ENCODE data around the gene SIX1. TPM values are rescaled to one million over a fixed set of nuclear protein-coding genes. Genes with fewer than 3 reads are reported as not detected.

The SIX1 gene
- total RNA-seq, 1 experiment from 2014 or later, result 15.2 TPM

DNA sequence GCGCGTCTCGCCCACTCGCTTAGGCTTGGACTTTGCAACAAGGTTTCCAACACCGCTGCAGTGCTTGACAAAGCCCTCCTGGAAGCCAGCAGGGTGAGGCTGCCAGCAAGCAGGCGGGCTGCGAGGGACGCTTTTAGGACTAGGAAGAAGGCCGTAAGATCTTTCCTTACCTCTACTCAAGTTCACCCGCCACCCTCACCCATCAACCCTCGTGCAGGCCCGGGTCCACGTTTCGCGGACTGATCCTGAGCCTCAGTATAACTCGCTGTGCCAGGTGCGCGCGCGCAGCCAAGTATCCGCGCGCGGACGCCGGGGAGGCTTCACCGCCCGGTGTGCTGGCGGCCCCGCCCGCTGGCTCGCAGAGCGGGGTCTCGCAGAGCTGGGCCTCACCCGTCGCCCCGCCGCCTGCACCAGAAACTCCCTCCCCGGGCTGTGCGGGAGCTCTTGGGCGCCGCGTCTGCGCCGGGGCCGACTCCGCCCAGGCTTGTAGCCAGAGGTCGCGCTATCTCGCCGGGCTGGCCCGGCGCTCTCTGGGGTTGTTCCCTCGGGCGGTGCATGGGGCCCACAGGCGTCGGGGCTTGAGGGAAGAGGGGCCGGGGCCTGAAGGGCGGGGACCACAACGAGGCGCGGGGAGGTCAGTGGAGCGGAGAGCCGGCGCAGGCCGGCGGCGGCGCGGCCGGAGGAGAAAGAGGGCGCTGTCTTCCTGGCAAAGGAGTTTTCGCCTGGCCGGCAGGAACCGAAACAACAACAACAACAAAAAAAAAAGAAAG is 7.6 kb upstream of the SIX1 start:
- in situ Hi-C loops (cut with HindIII; ENCODE audit: low pct_unique_long_range_greater_than_20kb, low sequenced_read_pairs), result no loop called here

DNA sequence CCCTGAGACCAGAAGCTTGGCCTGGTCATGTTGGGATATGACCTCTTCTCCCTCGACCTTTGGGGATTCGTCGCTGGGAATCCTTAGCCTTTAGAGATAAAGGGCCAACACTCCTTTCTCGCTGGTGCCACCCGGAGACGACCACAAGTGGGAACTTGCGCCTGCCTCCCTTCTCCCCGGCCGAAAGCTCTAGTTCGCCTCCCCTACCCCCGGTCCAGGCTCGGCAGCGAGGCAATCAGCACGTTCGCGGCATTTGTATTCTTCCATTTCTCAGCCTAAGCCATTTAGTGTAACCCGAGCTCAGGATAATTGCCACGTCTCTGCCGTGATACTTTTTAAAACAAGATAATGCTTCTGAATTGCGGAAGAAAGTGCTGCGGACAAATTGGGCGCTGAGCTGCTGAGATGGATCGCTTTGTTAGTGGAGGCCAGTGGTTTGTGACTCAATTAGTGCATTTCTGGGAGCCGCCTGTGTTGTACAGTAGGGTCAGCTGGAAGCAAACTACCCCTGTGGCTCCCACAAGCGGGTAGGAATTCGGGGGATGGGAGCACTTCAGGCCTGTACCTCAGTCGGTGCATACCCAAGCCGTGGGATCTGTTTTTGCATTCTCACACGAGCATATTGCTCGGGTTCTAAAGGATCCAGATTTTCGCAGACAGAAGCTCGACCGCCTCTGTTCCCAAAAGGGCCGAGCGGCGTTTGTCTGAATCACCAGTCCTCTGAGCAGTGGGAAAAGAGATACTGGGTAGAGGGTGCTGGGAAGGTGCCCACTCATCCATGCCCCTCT is 6.8 kb upstream of the SIX1 start:
- in situ Hi-C loops (cut with HindIII; ENCODE audit: low pct_unique_long_range_greater_than_20kb, low sequenced_read_pairs), result no loop called here
- no peak for DNase-seq (ENCODE audit: low read depth)

More for the DNA sequence above, 7.6 kb upstream of the SIX1 start:
- peak; percentile 79 for DNase-seq (ENCODE audit: low read depth)

DNA sequence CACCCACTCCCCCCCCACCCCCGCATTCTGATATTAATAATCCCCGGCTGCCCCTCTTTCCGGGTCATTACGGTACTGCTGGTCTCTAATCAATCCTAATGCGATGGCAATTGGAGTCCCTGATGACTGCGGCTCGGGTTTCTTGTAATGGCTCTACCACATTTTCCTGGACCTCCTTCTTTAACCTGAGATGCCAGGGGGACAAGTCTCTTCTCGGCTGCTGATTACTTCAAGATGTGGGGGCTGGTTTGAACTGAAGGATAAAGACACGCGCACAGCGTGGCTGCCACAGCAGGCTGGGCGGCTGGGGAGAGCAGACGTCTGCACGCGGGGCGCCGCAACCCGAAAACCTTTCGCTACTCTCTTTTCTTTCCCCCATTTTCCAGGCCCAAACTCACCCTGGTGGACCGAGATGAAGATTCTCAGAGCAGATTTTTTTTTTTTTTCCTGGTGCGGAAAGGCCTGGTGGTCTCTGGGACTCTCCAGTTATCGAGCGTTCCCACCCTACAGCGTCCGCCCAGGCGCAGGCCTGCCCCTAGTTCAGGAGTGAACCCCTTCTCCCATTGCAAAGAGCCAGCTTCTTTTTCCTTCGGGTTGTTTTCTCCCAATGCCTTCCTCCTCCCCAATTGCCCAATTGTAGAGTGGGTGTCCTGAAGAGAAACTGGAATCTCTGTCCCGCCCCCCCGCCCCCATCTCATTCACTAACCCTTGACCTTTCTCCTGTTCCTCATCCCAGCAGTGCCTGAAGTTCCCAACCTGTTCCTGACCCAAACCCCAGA is 6.0 kb upstream of the SIX1 start:
- no peak for DNase-seq (ENCODE audit: low read depth)
- in situ Hi-C loops (cut with HindIII; ENCODE audit: low pct_unique_long_range_greater_than_20kb, low sequenced_read_pairs), result no loop called here

DNA sequence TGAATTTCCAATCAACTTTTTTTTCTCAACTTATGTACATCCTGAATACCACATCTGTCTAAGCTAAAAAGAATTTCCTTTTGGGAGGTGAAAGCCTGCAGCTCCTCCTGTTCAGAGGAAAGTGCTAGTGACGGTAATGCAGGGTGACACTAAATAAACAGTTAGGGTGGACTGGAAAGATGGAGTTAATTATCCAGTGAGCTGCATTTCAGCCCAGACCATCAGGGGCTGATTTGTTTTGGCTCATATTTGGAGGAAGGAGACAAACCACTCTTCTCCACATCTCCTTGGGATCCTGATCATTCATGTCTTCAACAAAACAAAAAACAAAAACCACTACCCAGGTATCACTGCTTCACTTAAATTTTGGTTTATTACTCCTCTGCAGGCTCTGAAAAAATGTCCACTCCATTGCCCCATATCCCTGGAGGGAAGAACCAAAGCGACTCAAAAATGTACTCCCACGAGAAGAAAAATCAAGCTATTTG is 5.1 kb upstream of the SIX1 start:
- no peak for DNase-seq (ENCODE audit: low read depth)
- in situ Hi-C loops (cut with HindIII; ENCODE audit: low pct_unique_long_range_greater_than_20kb, low sequenced_read_pairs), result no loop called here

DNA sequence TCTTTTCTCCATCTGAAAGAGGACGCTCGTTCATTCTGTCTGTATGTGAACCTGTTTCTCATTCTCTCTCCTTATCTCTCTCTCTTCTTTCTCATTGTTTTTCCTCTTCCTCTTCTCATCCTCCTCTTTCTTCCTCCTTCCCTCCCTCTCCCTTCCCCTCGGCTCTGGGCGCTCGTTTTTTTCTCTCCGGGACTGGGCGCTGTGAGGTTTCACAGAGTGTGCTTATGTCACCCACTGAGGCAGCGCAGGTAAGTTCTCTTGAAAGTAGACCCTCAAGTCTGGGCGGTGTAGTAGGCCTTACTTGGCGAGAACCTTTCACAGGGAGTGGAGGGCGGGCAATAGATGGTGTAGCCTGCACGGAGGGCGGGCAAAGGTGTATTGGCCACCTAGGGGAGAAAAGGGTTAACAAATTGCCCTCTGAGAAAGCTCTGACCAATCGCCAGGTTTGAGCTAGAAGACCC is 4.5 kb upstream of the SIX1 start:
- in situ Hi-C loops (cut with HindIII; ENCODE audit: low pct_unique_long_range_greater_than_20kb, low sequenced_read_pairs), result no loop called here
- DNase-seq (ENCODE audit: low read depth), result no peak

DNA sequence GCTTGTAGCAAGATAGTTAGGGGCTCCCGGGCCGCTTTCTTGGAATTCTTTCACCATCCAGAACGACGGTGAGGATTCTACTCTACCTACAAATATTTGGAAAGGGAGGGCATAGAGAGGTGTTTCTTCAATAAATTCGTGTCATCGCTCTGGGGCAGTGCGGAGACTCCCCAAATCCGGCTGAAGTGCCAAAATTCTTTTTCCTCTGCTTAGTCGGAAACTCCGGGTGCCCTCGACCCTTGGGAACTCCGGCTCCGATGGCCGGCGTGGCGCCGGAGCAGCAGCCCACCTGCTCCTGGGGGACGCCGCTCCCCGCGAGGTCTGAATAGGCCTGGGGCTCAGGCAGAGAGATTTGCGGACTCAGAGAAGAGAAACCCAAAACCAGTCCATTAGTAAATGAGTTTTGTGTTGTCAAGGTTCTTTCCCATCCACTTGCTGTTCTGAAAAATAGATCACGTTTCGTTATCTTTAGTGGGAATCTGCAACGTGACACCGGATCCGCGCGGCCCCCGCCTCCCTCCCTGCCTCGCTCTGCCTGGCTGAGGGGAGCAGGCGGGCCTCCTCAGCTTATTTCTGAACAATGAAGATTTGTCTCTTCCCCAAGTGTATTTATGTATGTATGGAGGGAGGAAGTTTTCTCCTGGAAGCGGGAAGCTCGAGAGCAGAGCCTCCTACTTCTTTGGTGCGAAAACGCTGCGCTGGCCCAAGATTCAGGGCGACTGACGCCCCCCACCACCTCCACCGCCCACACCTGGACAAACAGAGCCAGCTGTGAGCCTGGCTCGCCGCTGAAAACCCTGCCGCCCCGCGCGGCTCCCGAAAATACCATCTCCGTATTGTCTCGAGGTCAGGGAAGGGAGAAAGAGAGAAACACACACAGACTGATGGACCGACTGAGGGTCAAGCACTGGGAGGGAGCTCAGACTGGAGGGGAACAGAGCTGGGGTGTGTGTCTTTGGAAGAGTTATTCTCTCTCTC is 3.7 kb upstream of the SIX1 start:
- no peak for DNase-seq (ENCODE audit: low read depth)
- in situ Hi-C loops (cut with HindIII; ENCODE audit: low pct_unique_long_range_greater_than_20kb, low sequenced_read_pairs), result no loop called here

DNA sequence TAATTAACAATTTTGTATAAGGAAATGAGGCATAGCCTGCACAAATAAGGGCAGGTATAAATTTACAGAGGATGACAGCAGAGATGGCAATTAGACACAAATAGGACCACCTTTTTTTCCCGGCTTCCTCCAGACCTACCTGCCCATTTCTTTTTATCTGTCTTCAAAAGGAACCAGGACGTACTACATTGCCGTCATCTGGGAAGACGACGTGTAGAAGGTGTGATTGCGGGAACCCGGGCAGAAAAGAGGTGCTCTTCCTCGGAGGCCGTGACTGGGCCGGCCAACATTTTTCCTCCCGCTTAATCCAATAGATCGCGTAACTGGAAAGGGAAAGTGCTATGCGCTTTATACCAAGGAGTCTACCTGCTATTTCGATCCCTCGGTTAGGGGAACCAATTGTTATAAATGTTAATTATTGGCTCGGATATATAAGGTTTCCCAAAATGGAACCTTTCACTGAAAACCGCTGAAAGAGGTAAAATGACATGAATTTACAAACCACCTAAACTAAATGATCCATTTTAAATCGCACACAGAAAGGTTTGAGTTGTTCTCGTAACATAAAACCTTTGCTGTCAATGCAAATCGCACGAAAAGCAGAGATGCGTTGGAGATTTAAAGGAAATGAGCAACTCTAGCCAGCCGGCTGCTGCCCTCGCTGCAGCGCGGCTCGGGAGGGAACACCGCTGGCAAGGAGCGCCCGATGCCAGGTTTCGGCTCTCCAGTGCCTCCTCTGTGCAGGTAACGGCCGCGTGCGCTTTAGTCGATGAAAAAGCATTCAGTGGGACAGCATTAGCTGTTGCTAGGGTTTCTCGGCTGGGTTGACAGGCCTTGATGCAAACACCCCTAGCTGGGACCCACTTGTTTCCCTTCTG is 2.8 kb upstream of the SIX1 start:
- in situ Hi-C loops (cut with HindIII; ENCODE audit: low pct_unique_long_range_greater_than_20kb, low sequenced_read_pairs), result no loop called here

DNA sequence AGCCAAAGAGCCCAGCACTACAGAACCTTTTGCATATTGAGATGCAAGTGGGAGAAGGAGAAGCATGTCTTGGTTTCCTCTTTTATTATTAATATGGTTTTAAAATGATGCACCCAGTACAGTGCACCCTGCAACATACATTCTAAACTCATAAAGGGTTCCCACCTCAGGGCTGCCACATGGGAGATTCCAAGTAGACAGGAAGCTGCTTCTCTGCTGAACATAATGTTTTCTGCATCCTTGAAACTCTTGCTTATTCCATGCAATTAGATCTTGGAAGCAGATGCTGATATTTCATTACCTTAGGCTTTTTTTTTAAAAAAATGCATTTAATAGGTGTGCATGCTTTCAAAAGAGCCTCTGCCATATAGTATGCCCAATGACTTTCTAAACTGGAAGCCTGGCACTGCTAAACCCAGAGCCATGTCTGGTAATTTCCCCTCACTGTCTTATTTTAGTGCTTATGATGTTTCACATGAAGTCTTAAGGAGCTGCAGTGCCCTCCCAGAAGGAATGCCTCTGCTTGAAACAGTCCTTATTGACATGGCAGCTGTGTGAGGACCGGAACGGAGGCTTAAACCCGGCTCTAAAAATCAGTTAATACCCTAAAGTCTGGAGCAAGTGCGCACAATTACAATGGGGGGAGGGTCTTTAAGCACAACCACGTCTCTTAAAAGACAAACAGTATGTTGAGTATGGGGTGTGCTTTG is 2.0 kb upstream of the SIX1 start:
- no peak for DNase-seq (ENCODE audit: low read depth)
- in situ Hi-C loops (cut with HindIII; ENCODE audit: low pct_unique_long_range_greater_than_20kb, low sequenced_read_pairs), result no loop called here

More for the DNA sequence above, 2.8 kb upstream of the SIX1 start:
- DNase-seq (ENCODE audit: low read depth), result no peak

DNA sequence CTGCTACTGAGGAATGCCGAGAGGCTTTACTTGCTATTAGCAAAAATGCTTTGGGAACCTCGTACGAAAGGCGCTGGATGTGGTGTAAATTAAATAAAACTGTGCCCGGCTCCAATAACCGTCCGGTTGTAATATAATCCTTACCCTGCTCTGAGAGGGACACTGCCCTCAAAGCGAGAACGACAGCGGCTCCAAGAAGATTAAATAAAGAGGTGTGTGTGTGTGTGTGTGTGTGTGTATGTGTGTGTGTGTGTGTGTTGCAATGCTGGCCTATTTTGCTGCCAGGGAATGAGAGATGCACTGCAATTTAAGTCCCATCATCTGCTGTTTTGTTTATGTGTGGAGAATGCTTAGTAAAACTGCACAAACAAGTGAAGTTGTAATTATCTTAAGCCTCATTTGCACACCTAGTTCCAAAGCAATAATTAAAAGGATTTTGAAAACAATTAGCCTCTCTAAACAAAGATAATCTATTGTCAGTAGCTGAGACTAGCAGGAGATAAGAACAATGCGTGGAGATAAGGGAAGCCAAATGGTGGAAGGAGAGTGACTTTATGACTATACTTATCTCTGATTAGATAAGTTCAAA is 1.2 kb upstream of the SIX1 start:
- no peak for DNase-seq (ENCODE audit: low read depth)
- in situ Hi-C loops (cut with HindIII; ENCODE audit: low pct_unique_long_range_greater_than_20kb, low sequenced_read_pairs), result no loop called here

DNA sequence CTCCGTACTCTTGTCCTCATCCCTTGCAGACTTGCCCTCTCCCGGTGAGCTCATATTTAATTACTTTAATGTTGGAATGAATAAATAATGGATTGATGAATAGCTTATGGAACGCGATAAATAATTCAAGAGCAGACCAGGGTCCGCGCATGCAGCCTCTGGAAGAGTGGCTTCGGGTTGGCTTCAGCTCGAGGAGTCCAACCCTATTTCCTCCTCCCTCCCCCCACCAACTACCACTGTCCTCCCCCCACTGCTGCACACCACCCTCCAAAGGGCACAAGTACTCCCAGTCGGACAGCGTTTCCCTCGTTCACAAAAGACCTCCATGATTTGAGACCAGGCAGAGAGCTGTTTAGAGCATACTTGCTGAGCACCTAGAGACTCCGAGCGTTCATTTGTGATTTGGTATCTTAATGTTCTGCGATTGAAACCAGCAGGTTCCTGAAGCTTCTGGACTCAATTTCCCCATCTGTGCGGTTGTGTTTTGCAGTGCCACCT is 647 bp upstream of the SIX1 start:
- DNase-seq (ENCODE audit: low read depth), result no peak
- in situ Hi-C loops (cut with HindIII; ENCODE audit: low pct_unique_long_range_greater_than_20kb, low sequenced_read_pairs), result loop anchor here (25.0 kb wide), 1 partner anchor 587 kb away; no protein-coding TSS in a partner anchor

DNA sequence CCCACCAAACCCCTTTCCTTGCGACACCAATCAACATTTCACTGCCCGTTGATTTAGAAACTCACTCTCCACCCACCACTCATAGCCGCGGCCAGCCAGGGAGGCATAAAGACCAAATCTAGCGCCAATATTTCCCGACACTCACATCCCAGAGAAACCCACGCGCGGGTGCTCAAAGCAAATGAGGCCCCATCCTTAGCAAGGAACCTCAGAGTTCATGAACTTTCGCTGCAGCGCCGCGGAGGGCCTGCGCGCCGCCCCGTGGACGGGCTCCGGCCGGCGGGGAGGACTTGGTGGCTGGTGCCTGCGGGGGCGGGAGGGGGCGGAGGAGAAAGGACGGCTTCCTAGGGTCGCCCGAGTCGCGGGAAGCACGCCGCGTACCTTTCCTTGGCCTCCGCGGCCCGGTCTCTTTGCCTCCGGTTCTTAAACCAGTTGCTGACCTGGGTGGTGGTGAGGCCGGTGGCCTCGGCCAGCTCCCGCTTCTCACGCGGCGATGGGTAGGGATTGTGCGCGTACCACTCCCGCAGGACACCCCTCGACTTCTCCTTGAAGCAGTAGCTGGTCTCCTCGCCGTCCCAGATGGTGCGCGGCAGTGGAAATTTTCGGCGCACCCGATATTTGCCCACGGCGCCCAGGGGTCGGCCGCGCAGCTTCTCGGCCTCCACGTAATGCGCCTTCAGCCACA is 886 bp downstream of the SIX1 start:
- in situ Hi-C loops (cut with HindIII; ENCODE audit: low pct_unique_long_range_greater_than_20kb, low sequenced_read_pairs), result loop anchor here (25.0 kb wide), 1 partner anchor 589 kb away; no protein-coding TSS in a partner anchor

DNA sequence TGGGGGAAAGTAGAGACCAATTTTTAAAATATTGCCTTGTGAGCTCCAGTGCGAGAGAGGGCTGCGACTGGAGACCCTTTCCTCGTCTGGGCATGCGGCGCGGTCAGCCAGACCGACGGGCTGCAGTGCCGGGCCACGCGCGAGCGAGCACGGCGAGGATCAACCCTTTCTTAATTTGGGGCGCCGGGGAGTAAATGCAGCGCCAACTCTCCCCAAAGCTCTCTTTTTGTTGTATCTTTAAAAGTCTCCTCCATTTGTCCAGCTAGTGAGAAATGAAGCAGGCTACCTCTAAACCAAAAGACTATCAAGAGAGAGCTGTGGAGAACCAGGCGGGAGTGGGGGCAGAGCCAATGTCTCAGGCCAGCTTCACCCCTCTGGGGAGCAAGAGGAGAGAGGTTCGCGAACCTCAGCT is 1.4 kb downstream of the SIX1 start:
- DNase-seq (ENCODE audit: low read depth), result no peak
- in situ Hi-C loops (cut with HindIII; ENCODE audit: low pct_unique_long_range_greater_than_20kb, low sequenced_read_pairs), result loop anchor here (25.0 kb wide), 1 partner anchor 589 kb away; no protein-coding TSS in a partner anchor

More for the DNA sequence above, 886 bp downstream of the SIX1 start:
- no peak for DNase-seq (ENCODE audit: low read depth)

DNA sequence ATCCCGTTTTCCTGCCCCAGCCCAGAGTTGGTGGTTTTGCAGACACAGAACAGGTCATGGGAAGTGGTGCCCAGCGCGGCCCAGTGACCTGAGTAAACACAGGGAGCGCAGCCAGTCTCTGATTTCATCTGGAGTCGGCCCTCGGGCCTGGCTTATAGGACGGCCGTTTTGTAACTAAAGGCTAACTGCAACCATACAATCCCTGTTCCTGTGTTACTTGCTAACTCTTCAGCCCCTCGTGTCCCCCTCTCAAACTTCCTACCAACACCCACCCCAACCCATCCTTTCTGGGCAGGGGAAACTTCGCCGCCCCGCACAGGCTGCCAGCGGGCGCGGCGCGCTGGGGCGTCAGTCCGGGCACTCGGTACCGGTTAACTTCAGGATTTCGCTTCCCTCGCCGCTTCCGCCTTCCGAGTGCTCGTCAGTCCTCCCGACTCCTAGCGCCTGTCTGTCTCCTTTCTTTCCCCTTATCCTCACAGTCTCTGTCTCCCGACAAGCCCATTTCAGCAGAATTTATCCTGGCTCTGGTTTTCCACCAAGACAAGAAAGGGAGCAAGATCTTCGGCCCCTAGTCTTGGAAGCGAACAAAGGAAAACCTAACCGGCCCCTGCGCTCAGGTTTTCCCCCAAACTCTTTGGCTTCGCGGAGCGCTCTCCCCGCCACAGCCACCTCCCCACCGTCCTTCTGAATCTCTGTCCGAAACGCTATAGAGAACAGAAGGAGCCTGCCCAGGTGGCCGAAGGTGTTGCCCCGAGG is 2.0 kb downstream of the SIX1 start:
- in situ Hi-C loops (cut with HindIII; ENCODE audit: low pct_unique_long_range_greater_than_20kb, low sequenced_read_pairs), result loop anchor here (25.0 kb wide), 1 partner anchor 590 kb away; no protein-coding TSS in a partner anchor
- no peak for DNase-seq (ENCODE audit: low read depth)

DNA sequence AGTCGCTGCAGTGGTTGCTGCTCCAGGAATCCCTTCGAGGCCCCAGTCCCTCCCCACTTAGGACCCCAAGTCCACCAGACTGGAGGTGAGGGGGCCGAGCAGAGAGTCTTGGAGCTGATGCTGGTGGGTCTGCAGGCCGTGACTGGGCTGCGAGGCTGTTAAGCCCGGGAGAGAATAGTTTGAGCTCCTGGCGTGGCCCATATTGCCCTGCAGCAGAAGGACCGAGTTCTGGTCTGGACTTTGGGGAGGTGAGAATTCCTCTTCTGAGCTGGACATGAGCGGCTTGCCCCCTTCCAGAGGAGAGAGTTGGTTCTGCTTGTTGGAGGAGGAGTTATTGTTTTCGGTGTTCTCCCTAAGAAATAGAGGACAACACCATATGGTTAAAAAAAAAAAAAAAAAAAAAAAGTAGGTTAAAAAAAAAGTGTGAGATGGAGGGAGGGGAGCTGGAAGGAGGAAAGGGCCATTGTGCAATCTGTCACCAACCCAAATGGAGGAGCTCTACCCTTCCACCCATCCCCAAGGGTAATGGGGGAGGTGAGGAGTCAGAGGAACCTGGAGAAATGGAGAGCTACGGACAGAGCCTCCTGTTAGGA is 3.0 kb downstream of the SIX1 start:
- DNase-seq (ENCODE audit: low read depth), result no peak
- in situ Hi-C loops (cut with HindIII; ENCODE audit: low pct_unique_long_range_greater_than_20kb, low sequenced_read_pairs), result loop anchor here (25.0 kb wide), 1 partner anchor 591 kb away; no protein-coding TSS in a partner anchor
